HL-60 (cell line): Measurements from ENCODE around the gene PCSK4.

ENCODE experiments used
- DNase-seq, 2 experiments: peaks; one replicate each; pipeline ENCODE4 v3.0.0-alpha.2; 2010 to 2020; ENCODE audit warnings: low read depth in 1 of 2, low spot score in 1 of 2
- H3K27ac ChIP-seq: fragments of 250-450 bp; sonication (Bioruptor Pico); replicated peaks from 2 replicates; pipeline ENCODE4 v1.5.1; 2020; ENCODE audit warnings: mild to moderate bottlenecking, moderate library complexity
- H3K27me3 ChIP-seq: fragments of 250-450 bp; sonication (Bioruptor Pico); 2 replicates; pipeline ENCODE4 v1.5.1; 2021; ENCODE audit warnings: mild to moderate bottlenecking, moderate library complexity; ENCODE audit not compliant: insufficient read depth, poor library complexity, severe bottlenecking
- H3K4me3 ChIP-seq: replicated peaks from 2 replicates; pipeline ENCODE4 v1.5.1; 2011; ENCODE audit warnings: mild to moderate bottlenecking, control low read depth, low read length; ENCODE audit not compliant: insufficient read depth
- GABPA ChIP-seq: IDR thresholded peaks from 2 replicates; pipeline ENCODE4 v1.6.1; 2012; ENCODE audit warnings: low read depth
- POLR2AphosphoS5 ChIP-seq: IDR thresholded peaks from 2 replicates; pipeline ENCODE4 v1.6.1; 2012; ENCODE audit warnings: low read depth
- REST ChIP-seq: IDR thresholded peaks from 2 replicates; pipeline ENCODE4 v1.6.1; 2012; ENCODE audit warnings: low read depth; ENCODE audit not compliant: insufficient replicate concordance
- SPI1 ChIP-seq: IDR thresholded peaks from 2 replicates; pipeline ENCODE4 v1.6.1; 2012; ENCODE audit warnings: low read depth, mild to moderate bottlenecking, borderline replicate concordance
- TF ChIP-seq, protein P1 (sequence below): IDR thresholded peaks from one replicate; pipeline ENCODE4 v1.5.1; 2011; ENCODE audit warnings: low read length, control low read depth, inconsistent platforms; ENCODE audit not compliant: insufficient read depth

Gene PCSK4

DNA sequence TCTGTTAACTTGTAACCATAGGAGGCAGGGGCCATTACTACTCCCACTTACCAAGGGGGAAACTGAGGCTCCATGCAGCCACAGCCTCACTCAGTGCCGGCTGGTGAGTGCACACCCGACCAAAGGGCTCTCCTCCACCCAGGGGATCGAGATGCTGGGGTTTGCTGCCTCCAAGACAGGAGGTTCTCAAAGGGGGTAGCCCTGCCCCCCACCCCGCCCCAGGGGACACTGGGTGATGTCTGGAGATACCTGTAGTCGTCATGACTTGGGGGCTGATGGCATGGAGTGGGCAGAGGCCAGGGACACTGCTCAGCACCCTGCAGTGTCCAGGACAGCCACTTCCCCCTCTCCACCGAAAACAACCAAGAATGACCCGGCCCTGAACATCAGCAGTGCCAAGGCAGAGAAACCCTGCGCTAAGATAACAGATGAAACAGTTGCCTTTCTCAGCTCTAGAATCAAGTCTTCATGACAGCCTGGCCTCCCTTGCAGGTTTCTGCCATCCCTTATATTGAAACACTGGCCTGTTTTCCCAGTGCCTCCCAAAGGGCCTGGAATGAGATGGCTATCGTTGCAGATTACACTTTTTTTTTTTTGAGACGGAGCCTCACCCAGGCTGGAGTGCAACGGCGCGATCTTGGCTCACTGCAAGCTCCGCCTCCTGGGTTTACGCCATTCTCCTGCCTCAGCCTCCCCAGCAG lies 4.1 kb upstream of the PCSK4 start:
- H3K27ac ChIP-seq = no peak overlapping the region
- peaks cover 8% of the 10 kb centered on the region for H3K27me3 ChIP-seq
- no peak for TF ChIP-seq REST
- no peak for TF ChIP-seq POLR2AphosphoS5
- TF ChIP-seq SPI1 = no peak
- no peak for TF ChIP-seq GABPA
- DNase-seq = no peak
- no peak overlapping the region for H3K4me3 ChIP-seq

DNA sequence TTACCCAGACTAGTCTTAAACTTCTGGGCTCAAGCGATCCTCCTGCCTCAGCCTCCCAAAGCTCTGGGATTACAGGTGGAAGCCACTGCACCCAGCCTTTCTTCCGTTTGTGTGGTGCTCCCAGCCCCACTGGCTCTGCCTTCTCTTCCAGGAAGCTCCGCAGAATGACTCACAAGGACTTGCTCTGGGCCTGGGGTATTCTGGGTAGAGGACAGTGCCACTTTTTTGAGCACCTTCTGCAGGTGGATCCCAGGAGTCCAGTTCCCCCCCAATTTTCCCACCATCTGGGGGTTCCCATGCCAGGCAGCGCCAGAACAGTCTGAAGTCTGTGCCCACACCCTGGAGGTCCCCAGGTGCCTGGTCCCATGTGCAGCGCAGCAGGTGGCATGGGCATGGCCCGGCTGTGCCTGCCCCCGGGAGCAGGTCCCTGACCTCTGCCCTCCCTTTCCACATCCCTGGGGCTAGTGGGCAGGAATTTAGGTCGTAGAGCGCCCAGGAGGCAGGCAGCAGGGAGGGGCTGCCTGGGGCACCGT lies 2.4 kb upstream of the PCSK4 start:
- no peak for TF ChIP-seq SPI1
- TF ChIP-seq POLR2AphosphoS5 = no peak
- TF ChIP-seq REST = no peak
- TF ChIP-seq, protein P1, sequence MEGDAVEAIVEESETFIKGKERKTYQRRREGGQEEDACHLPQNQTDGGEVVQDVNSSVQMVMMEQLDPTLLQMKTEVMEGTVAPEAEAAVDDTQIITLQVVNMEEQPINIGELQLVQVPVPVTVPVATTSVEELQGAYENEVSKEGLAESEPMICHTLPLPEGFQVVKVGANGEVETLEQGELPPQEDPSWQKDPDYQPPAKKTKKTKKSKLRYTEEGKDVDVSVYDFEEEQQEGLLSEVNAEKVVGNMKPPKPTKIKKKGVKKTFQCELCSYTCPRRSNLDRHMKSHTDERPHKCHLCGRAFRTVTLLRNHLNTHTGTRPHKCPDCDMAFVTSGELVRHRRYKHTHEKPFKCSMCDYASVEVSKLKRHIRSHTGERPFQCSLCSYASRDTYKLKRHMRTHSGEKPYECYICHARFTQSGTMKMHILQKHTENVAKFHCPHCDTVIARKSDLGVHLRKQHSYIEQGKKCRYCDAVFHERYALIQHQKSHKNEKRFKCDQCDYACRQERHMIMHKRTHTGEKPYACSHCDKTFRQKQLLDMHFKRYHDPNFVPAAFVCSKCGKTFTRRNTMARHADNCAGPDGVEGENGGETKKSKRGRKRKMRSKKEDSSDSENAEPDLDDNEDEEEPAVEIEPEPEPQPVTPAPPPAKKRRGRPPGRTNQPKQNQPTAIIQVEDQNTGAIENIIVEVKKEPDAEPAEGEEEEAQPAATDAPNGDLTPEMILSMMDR = no peak
- TF ChIP-seq GABPA = no peak
- no peak overlapping the region for H3K4me3 ChIP-seq
- H3K27ac ChIP-seq = no peak overlapping the region
- no peak for DNase-seq
- H3K27me3 ChIP-seq = peaks cover 8% of the 10 kb centered on the region

DNA sequence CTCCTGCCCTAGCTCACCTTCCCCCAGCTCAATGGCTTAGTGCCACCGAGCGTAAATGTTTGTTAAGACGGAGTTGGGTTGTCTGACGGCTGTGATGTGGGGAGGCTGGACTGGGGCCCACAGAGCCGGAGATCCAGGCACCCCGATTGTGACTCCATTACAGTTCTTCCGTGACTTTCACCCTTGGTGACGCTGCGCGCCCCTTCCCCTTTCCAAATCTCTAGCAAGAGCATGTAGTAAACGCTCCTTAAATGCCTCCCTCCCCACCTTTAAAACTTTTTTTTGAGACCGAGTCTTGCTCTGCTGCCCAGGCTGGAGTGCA lies 1.7 kb upstream of the PCSK4 start:
- Histone ChIP-seq H3K27ac (no peak overlapping the region), H3K4me3 (no peak overlapping the region)
- DNase-seq = no peak

More for the DNA sequence above, 1.7 kb upstream of the PCSK4 start:
- TF ChIP-seq POLR2AphosphoS5 (no peak), SPI1 (no peak), GABPA (no peak), REST (no peak)
- TF ChIP-seq, protein P1 = no peak
- peaks cover 8% of the 10 kb centered on the region for H3K27me3 ChIP-seq
